ENCODE data around the gene MTLN. TPM values are rescaled to one million over a fixed set of nuclear protein-coding genes. Genes with fewer than 3 reads are reported as not detected.

The MTLN gene
- total RNA-seq, 1 donor from 2014 or later, result 12.6 TPM

DNA sequence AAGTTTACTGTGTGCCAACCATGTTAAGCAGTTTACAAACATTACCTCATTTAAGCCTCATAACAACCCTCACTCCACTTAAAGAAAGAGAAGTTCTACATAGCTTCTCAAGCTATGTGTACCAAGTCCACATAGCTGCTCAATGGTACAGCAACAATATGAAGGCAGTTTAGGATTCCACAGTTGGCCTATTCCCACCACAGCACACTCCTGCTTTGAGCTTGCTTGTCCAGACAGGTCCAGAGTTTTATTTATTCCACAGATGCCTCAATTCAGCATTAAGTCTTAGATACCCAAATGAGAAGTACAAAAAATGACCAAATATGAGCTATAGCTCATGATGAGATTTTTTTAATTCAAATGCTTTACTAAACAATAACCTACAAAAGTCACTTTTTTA lies 32.3 kb downstream of the MTLN start:
- no peak overlapping the region for H3K4me3 Mint-ChIP-seq (ENCODE audit: unreplicated experiment)
- no peak for DNase-seq (ENCODE audit: extremely low spot score, unreplicated experiment)
- no peak overlapping the region for H3K27ac Mint-ChIP-seq (ENCODE audit: unreplicated experiment)
- peaks cover 14% of the 10 kb centered on the region for H3K9me3 Mint-ChIP-seq (ENCODE audit: unreplicated experiment)
- peaks cover 4% of the 10 kb centered on the region for H3K27me3 Mint-ChIP-seq (ENCODE audit: unreplicated experiment)
- H3K36me3 Mint-ChIP-seq (ENCODE audit: unreplicated experiment), result peaks cover 5% of the 10 kb centered on the region
- TF ChIP-seq, protein P1, sequence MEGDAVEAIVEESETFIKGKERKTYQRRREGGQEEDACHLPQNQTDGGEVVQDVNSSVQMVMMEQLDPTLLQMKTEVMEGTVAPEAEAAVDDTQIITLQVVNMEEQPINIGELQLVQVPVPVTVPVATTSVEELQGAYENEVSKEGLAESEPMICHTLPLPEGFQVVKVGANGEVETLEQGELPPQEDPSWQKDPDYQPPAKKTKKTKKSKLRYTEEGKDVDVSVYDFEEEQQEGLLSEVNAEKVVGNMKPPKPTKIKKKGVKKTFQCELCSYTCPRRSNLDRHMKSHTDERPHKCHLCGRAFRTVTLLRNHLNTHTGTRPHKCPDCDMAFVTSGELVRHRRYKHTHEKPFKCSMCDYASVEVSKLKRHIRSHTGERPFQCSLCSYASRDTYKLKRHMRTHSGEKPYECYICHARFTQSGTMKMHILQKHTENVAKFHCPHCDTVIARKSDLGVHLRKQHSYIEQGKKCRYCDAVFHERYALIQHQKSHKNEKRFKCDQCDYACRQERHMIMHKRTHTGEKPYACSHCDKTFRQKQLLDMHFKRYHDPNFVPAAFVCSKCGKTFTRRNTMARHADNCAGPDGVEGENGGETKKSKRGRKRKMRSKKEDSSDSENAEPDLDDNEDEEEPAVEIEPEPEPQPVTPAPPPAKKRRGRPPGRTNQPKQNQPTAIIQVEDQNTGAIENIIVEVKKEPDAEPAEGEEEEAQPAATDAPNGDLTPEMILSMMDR (IDR thresholded peaks at IDR 0.05), result no peak
- H3K4me1 Mint-ChIP-seq (ENCODE audit: unreplicated experiment), result no peaks in the 10 kb centered on the region

DNA sequence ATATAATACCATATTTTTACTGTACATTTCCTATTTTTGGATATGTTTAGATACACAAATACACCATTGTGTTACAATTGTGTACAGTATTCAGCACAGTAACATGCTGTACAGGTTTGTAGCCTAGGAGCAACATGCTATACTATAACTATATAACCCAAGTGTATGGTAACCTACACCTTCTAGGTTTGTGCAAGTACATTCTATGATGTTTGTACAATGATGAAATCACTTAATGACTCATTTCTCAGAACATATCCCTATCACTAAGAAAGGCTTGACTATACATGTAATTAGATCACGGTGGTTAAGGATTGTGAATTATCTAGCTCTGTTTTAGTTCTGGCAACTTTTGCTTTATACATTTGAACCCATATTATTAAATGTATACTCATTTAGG lies 38.8 kb downstream of the MTLN start:
- TF ChIP-seq, protein P1 (IDR thresholded peaks at IDR 0.05), result no peak
- Mint-ChIP-seq H3K36me3 (ENCODE audit: unreplicated experiment) (peaks cover 5% of the 10 kb centered on the region), H3K27ac (ENCODE audit: unreplicated experiment) (no peak overlapping the region), H3K4me3 (ENCODE audit: unreplicated experiment) (no peak overlapping the region), H3K27me3 (ENCODE audit: unreplicated experiment) (peaks cover 14% of the 10 kb centered on the region), H3K9me3 (ENCODE audit: unreplicated experiment) (no peaks in the 10 kb centered on the region), H3K4me1 (ENCODE audit: unreplicated experiment) (no peaks in the 10 kb centered on the region)
- DNase-seq (ENCODE audit: extremely low spot score, unreplicated experiment), result no peak

DNA sequence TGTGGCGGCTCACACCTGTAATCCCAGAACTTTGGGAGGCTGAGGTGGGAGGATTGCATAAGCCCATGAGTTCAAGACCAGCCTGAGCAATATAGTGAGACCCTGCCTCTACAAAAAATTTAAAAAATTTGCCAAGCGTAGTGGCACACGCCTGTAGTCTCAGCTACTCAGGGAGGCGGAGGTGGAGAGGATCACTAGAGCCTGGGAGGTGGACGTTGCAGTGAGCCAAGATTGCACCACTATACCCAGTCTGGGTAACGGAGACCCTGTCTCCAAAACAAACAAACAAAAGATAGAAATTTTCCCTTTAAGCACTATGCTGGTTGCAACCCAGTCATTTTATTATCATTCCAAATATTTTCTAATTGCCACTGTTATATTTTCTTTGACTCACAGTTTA lies 39.8 kb downstream of the MTLN start:
- peaks cover 14% of the 10 kb centered on the region for H3K27me3 Mint-ChIP-seq (ENCODE audit: unreplicated experiment)
- no peak for DNase-seq (ENCODE audit: extremely low spot score, unreplicated experiment)
- H3K4me3 Mint-ChIP-seq (ENCODE audit: unreplicated experiment), result no peak overlapping the region
- TF ChIP-seq, protein P1 (IDR thresholded peaks at IDR 0.05), result no peak
- no peaks in the 10 kb centered on the region for H3K36me3 Mint-ChIP-seq (ENCODE audit: unreplicated experiment)
- no peaks in the 10 kb centered on the region for H3K9me3 Mint-ChIP-seq (ENCODE audit: unreplicated experiment)
- H3K4me1 Mint-ChIP-seq (ENCODE audit: unreplicated experiment), result no peaks in the 10 kb centered on the region
- no peak overlapping the region for H3K27ac Mint-ChIP-seq (ENCODE audit: unreplicated experiment)

DNA sequence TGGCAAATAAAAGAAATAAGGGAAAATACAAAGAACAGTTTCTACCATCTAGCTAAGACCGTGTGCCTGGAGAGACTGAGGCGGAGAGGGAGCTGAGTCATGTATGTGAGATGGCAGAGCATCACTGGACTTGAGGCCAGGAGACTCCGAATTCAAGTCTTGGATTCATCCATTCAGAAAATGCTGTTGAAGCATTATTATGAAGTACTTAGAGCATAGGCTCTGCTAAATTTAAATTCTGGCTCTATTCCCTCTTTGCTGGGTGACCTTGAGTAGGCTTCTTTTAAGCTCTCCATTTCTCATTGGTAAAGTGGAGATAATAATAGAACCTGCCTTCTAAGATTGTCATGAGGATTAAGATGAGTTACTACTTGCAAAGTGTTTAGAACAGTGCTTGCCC lies 42.2 kb downstream of the MTLN start:
- peaks cover 4% of the 10 kb centered on the region for H3K4me1 Mint-ChIP-seq (ENCODE audit: unreplicated experiment)
- no peak for DNase-seq (ENCODE audit: extremely low spot score, unreplicated experiment)
- peaks cover 15% of the 10 kb centered on the region for H3K27me3 Mint-ChIP-seq (ENCODE audit: unreplicated experiment)
- H3K27ac Mint-ChIP-seq (ENCODE audit: unreplicated experiment), result no peak overlapping the region
- TF ChIP-seq, protein P1 (IDR thresholded peaks at IDR 0.05), result no peak
- no peaks in the 10 kb centered on the region for H3K9me3 Mint-ChIP-seq (ENCODE audit: unreplicated experiment)
- no peak overlapping the region for H3K4me3 Mint-ChIP-seq (ENCODE audit: unreplicated experiment)
- H3K36me3 Mint-ChIP-seq (ENCODE audit: unreplicated experiment), result no peaks in the 10 kb centered on the region

DNA sequence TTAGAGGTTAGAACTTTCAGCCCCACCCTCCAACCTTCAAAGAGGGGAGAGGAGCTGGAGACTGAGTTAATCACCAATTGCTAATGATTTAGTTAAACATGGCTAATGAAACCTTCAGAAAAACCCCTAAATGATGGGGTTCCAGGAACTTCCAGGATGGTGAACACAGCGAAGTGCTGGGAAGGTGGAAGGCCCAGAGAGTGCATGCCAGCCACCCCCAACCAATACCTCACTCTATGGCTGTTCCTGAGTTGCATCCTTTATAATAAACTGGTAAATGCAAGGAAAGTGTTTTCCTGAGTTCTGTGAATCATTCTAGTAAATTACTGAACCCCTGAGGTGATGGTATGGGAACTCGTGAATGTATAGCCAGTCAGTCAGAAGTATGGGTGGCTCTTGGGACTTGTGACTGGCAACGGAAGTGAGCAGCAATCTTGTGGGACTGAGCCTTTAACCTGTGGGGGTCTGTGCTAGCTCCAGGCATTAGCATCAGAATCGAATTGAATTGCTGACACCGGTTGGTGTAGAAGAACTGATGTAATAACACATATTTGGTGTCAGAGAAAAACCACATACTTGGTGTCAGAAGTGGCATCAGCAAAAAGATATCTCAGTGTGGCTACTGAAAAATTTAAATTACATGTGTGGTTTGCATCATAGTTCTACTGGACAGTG lies 44.9 kb downstream of the MTLN start:
- no peak overlapping the region for H3K27ac Mint-ChIP-seq (ENCODE audit: unreplicated experiment)
- peaks cover 17% of the 10 kb centered on the region for H3K27me3 Mint-ChIP-seq (ENCODE audit: unreplicated experiment)
- no peaks in the 10 kb centered on the region for H3K9me3 Mint-ChIP-seq (ENCODE audit: unreplicated experiment)
- H3K4me3 Mint-ChIP-seq (ENCODE audit: unreplicated experiment), result no peak overlapping the region
- DNase-seq (ENCODE audit: extremely low spot score, unreplicated experiment), result no peak
- H3K36me3 Mint-ChIP-seq (ENCODE audit: unreplicated experiment), result peaks cover 3% of the 10 kb centered on the region
- peaks cover 6% of the 10 kb centered on the region for H3K4me1 Mint-ChIP-seq (ENCODE audit: unreplicated experiment)
- TF ChIP-seq, protein P1 (IDR thresholded peaks at IDR 0.05), result no peak

Data from osteocyte (in vitro differentiated cells).